Kidney (tissue), 14 donors: ENCODE measurements around the gene PALD1. TPM values are rescaled to one million over a fixed set of nuclear protein-coding genes. Genes with fewer than 3 reads are reported as not detected.

Experiments used
- DNase-seq, 5 donors: peaks; one replicate each; pipeline ENCODE4 v3.0.0-alpha.2; 2013 to 2020
- FAIRE-seq: peaks from 2 replicates; lab custom pipeline; 2012; peaks lifted over from hg19 to GRCh38; lab: Jason Lieb, UNC
- H3K27ac ChIP-seq, 2 donors: one replicate each; pipeline ENCODE4 v1.7.0; 2013; ENCODE audit warnings: low read depth in 2 of 2, low read length in 2 of 2, inconsistent platforms in 1 of 2
- H3K27me3 ChIP-seq: one replicate; pipeline ENCODE4 v1.7.1; 2013; ENCODE audit warnings: low read length, inconsistent platforms; ENCODE audit not compliant: control insufficient read depth, insufficient read depth
- H3K36me3 ChIP-seq, 3 donors: one replicate each; pipeline versions ENCODE4 v1.7.0 to v1.7.1; 2013; ENCODE audit warnings: low read length in 3 of 3, control low read depth in 1 of 3, inconsistent platforms in 1 of 3; ENCODE audit not compliant: insufficient read depth in 3 of 3, control insufficient read depth in 2 of 3
- H3K4me1 ChIP-seq, 3 donors: one replicate each; pipeline versions ENCODE4 v1.7.0 to v1.7.1; 2013; ENCODE audit warnings: low read length in 3 of 3, inconsistent platforms in 1 of 3, low read depth in 1 of 3; ENCODE audit not compliant: control insufficient read depth in 2 of 3, insufficient read depth in 2 of 3
- H3K4me3 ChIP-seq, 3 donors: one replicate each; pipeline versions ENCODE4 v1.7.0 to v1.8.1; 2013; ENCODE audit warnings: low read length in 3 of 3, control low read depth in 1 of 3, inconsistent platforms in 1 of 3
- H3K9ac ChIP-seq, 3 donors: one replicate each; pipeline versions ENCODE4 v1.7.0 to v1.7.1; 2013; ENCODE audit warnings: low read length in 3 of 3, control low read depth in 1 of 3, inconsistent platforms in 1 of 3
- H3K9me3 ChIP-seq, 3 donors: one replicate each; pipeline versions ENCODE4 v1.7.0 to v1.7.1; 2013; ENCODE audit warnings: low read length in 3 of 3, control low read depth in 1 of 3, inconsistent platforms in 1 of 3; ENCODE audit not compliant: control insufficient read depth in 2 of 3, insufficient read depth in 1 of 3
- intact Hi-C: fragments of 100-400 bp; cut with DNase I; formaldehyde crosslinking; loops from one replicate; pipeline ENCODE4 v1.11.1; 2022
- polyA plus RNA-seq: library from polyadenylated mRNA; stranded (reverse); fragments of 350-450 nt; fragmentation: Illumina TruSeq; extraction: RNeasy Lipid Tissue Mini Kit (QIAGEN cat#74804); gene quantifications from one replicate; pipeline ENCODE4 v1.2.3, GENCODE V29; 2014; ENCODE audit warnings: low read depth, low replicate concordance; ENCODE audit not compliant: insufficient read depth
- total RNA-seq: library from RNA; stranded (reverse); fragmentation: NEBNext Ultra II Directional; extraction: Animal tissue kit (Norgen Biotek cat#: 25700); gene quantifications from one replicate; pipeline ENCODE4 v1.2.1, GENCODE V29; 2021
- TF ChIP-seq, protein P1 (sequence below): IDR thresholded peaks from 3 replicates; pipeline ENCODE4 v1.5.1; 2012; ENCODE audit warnings: mild to moderate bottlenecking, moderate library complexity, borderline replicate concordance; ENCODE audit not compliant: insufficient read depth; ENCODE audit errors: extremely low read depth
- donor health status: control.
- donor health status: control.
- donor health status: control.
- donor health status: control.
- donor health status: control.
- donor health status: DM: yes; HTN: yes; CAD: no.
- donor health status: Normal renal cell carcinoma (clear cell type).

PALD1 gene
- total and polyA plus RNA-seq, 2 donors from 2014 or later = 3.0 to 14.4 TPM

DNA sequence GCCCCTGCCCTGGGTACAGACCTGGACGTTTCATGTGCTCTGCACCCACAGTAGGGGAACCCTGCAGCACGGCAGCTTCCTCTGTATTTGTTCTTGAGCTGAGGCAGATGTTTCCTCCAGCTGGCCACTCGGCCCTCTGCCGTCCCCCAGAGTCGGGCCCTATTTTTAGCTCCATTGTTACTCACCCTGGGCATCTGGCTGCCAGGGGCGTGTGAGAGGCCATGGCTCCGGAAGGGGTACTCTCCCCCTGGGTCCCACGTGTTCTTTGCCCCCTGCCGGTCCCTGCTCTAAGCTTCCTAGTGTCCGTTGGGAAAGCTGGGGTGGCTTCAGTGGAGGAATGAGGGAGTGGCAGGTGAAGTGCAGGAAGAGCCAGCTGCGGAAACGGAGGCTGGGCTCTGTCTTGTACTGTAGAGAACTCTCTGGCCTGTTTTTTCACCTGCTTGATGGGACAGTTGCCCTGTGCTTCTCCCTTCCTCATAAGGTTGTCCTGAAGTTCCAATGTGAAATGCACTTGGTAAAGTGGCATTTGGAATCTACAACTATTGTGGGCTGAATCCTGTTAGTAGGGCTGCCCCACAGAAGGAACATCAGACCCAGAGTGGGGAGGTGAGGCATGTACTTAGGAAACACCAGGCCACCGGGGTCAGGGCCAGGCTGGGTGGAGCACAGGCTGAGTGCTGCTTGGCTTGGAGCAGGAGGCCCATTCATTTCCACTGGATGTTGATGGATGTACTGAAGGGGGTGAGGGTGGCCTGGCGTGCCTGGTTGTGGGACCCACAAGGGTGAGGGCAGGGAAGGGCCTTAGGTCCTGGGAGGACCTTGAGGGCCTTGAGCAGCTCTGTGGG lies 30.6 kb downstream of the PALD1 start:
- Histone ChIP-seq H3K9me3 (no peaks in the 10 kb centered on the region), H3K27ac (no peak overlapping the region), H3K4me1 (peaks cover 0 to 29% (median 5%) of the 10 kb centered on the region in 3 donors), H3K27me3 (no peaks in the 10 kb centered on the region), H3K4me3 (no peak overlapping the region), H3K36me3 (no peaks in the 10 kb centered on the region), H3K9ac (no peak overlapping the region)
- FAIRE-seq (no peak), DNase-seq (peak in 3 of 5 donors; percentile 28 to 60 (median 32))
- TF ChIP-seq, protein P1, sequence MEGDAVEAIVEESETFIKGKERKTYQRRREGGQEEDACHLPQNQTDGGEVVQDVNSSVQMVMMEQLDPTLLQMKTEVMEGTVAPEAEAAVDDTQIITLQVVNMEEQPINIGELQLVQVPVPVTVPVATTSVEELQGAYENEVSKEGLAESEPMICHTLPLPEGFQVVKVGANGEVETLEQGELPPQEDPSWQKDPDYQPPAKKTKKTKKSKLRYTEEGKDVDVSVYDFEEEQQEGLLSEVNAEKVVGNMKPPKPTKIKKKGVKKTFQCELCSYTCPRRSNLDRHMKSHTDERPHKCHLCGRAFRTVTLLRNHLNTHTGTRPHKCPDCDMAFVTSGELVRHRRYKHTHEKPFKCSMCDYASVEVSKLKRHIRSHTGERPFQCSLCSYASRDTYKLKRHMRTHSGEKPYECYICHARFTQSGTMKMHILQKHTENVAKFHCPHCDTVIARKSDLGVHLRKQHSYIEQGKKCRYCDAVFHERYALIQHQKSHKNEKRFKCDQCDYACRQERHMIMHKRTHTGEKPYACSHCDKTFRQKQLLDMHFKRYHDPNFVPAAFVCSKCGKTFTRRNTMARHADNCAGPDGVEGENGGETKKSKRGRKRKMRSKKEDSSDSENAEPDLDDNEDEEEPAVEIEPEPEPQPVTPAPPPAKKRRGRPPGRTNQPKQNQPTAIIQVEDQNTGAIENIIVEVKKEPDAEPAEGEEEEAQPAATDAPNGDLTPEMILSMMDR = no peak
- intact Hi-C loops = no loop called here

DNA sequence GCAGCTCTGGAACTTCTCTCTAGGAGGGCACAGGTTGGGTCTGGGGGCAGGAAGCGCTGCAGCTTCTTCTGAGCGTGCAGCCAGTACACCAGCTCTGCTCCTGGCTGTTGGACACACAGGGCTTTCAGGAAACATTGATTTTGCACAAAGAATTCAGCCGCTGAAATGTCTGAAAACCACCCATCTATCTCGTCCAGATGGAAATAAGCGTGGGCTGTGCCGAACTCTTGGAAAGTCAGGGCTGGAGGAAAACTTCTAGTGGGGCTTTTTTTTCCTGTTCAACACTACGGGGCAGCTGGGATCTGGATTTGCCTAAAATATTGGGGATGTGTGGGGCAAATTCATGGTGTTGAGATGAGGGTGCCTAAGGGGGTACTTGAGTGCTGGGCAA lies 31.2 kb downstream of the PALD1 start:
- FAIRE-seq (no peak), DNase-seq (peak in 2 of 5 donors; percentile 22 to 66)
- no peaks in the 10 kb centered on the region for H3K9me3 ChIP-seq
- no peak overlapping the region for H3K4me3 ChIP-seq
- H3K27ac ChIP-seq = no peak overlapping the region
- intact Hi-C loops = no loop called here
- H3K27me3 ChIP-seq = no peaks in the 10 kb centered on the region
- no peak overlapping the region for H3K9ac ChIP-seq
- TF ChIP-seq, protein P1 = no peak
- H3K4me1 ChIP-seq = peaks cover 0 to 29% (median 9%) of the 10 kb centered on the region in 3 donors
- no peaks in the 10 kb centered on the region for H3K36me3 ChIP-seq

DNA sequence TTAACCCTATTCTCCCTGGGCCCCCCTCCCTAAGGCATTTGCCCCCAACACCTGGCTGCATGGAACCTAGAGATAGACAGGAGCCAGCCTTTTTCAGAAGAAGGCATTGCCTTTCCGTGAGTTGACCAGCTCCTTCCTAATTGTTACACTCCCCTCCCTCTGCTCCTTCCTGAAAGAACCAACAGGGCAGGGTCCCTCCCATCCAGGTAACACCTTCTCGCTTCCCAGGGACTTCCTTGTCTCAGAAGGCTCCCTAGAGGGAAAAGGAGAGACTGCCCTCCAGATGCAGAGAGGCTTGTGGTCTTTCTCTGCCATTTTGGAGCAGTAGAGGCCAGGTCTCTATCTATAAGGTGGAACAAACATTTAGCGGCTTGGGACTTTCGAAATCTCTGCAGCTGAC lies 31.9 kb downstream of the PALD1 start:
- H3K4me1 ChIP-seq = peaks cover 0 to 29% (median 9%) of the 10 kb centered on the region in 3 donors
- H3K9me3 ChIP-seq = no peaks in the 10 kb centered on the region
- no peak overlapping the region for H3K4me3 ChIP-seq
- FAIRE-seq (no peak), DNase-seq (no peak)
- H3K9ac ChIP-seq = no peak overlapping the region
- intact Hi-C loops = no loop called here
- no peaks in the 10 kb centered on the region for H3K27me3 ChIP-seq
- TF ChIP-seq, protein P1 = no peak
- H3K36me3 ChIP-seq = no peaks in the 10 kb centered on the region
- H3K27ac ChIP-seq = peak overlapping the region in 1 of 2 donors; percentile 24
